Thoracic aorta endothelial cell (primary cell): ENCODE results near the gene OR9K2. TPM values are rescaled to one million over a fixed set of nuclear protein-coding genes. Genes with fewer than 3 reads are reported as not detected.

ENCODE experiments used
- total RNA-seq: library from RNA; depleted of rRNA; stranded (reverse); fragments of >200 nt; gene quantifications from 2 replicates; pipeline ENCODE4 v1.2.3, GENCODE V29; 2012

The OR9K2 gene, protein sequence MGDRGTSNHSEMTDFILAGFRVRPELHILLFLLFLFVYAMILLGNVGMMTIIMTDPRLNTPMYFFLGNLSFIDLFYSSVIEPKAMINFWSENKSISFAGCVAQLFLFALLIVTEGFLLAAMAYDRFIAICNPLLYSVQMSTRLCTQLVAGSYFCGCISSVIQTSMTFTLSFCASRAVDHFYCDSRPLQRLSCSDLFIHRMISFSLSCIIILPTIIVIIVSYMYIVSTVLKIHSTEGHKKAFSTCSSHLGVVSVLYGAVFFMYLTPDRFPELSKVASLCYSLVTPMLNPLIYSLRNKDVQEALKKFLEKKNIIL
- not detected in 2 replicates for total RNA-seq

GRCh38 chr12:55126106-55126505 lies at the start of gene OR9K2:
Gene OR9K2, plus strand, starts transcription at chr12:55126406. Its CDS starts 3,429 bp downstream, at chr12:55129835.

Other genes with a start within 250 kb of the OR9K2 start
- gene TESPA1, start 141.6 kb upstream of the OR9K2 start, total RNA-seq: not detected in 2 replicates
- not detected in 2 replicates for gene NEUROD4, start 106.4 kb upstream of the OR9K2 start, total RNA-seq
- not detected in 2 replicates for gene OR10A7, start 94.6 kb downstream of the OR9K2 start, total RNA-seq
- not detected in 2 replicates for gene OR6C74, start 118.2 kb downstream of the OR9K2 start, total RNA-seq
- not detected in 2 replicates for gene OR6C6, start 170.2 kb downstream of the OR9K2 start, total RNA-seq
- not detected in 2 replicates for gene OR6C1, start 187.9 kb downstream of the OR9K2 start, total RNA-seq
- not detected in 2 replicates for gene OR6C3, start 204.3 kb downstream of the OR9K2 start, total RNA-seq
- gene OR6C75, start 236.6 kb downstream of the OR9K2 start, total RNA-seq: not detected in 2 replicates